ENCODE data around the gene CD300H.

DNA sequence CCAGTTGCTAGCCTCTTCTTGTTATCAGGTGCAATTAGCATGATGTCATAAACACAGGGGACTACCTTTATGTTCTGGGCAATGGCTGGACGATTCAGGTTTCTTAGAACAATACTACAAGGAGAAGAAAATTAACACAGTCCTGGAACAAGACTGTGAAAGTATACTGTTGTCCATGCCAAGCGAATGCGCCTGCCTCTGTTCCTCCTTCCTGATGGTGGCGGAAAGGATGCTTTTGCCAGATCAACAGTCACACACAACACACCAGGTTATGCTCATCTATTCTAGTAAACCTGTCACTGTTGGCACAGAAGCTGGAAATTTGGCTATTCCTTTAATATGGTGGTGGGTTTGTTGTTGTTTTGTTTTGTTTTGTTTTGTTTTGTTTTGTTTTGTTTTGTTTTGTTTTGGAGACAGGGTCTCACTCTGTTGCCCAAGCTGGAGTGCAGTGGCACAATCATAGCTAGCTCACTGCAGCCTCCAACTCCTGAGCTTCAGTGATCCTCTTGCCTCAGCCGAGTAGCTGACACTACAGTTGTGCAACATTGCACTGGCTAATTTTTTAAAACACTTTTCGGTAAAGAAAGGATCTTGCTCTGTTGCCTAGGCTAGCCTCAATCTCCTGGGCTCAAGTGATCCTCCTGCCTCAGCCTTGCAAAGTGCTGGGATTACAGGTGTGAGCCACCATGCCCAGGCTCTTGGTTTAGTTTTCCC, 27.9 kb upstream of the CD300H start:
- TF ChIP-seq, protein P1, sequence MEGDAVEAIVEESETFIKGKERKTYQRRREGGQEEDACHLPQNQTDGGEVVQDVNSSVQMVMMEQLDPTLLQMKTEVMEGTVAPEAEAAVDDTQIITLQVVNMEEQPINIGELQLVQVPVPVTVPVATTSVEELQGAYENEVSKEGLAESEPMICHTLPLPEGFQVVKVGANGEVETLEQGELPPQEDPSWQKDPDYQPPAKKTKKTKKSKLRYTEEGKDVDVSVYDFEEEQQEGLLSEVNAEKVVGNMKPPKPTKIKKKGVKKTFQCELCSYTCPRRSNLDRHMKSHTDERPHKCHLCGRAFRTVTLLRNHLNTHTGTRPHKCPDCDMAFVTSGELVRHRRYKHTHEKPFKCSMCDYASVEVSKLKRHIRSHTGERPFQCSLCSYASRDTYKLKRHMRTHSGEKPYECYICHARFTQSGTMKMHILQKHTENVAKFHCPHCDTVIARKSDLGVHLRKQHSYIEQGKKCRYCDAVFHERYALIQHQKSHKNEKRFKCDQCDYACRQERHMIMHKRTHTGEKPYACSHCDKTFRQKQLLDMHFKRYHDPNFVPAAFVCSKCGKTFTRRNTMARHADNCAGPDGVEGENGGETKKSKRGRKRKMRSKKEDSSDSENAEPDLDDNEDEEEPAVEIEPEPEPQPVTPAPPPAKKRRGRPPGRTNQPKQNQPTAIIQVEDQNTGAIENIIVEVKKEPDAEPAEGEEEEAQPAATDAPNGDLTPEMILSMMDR (IDR thresholded peaks at IDR 0.05) = no peak
- no peak for TF ChIP-seq POLR2AphosphoS5 (IDR thresholded peaks at IDR 0.05)
